ENCODE measurements around the gene CNOT8. TPM values are rescaled to one million over a fixed set of nuclear protein-coding genes. Genes with fewer than 3 reads are reported as not detected.
"Not testable (repeated sequence)": the region's sequence is repeated elsewhere in the genome, so short reads cannot be mapped to it uniquely, and the experiment has no call there.

The CNOT8 gene
- total RNA-seq, 1 donor from 2014 or later = 60.3 TPM

- DNase-seq (ENCODE audit: low read depth) = no peak
These were observed 24.4 kb upstream of the CNOT8 start for GRCh38 chr5:154834053-154834452.

- DNase-seq (ENCODE audit: low read depth) = not testable (repeated sequence)
These were observed 22.8 kb upstream of the CNOT8 start for GRCh38 chr5:154835701-154836052.

- no peak for DNase-seq (ENCODE audit: low read depth)
These were observed 22.2 kb upstream of the CNOT8 start for GRCh38 chr5:154836225-154836624.

GRCh38 chr5:154837009-154837901 is 21.2 kb upstream of the CNOT8 start:
- no peak for DNase-seq (ENCODE audit: low read depth)

- DNase-seq (ENCODE audit: low read depth) = no peak
These were observed 17.8 kb upstream of the CNOT8 start for GRCh38 chr5:154840435-154841272.

- DNase-seq (ENCODE audit: low read depth) = no peak
These were observed 17.2 kb upstream of the CNOT8 start for GRCh38 chr5:154841273-154841661.

- DNase-seq (ENCODE audit: low read depth) = no peak
These were observed 15.5 kb upstream of the CNOT8 start for GRCh38 chr5:154842689-154843530.

GRCh38 chr5:154844809-154845208 is 13.6 kb upstream of the CNOT8 start:
- DNase-seq (ENCODE audit: low read depth) = no peak

GRCh38 chr5:154849264-154849785 is 9.1 kb upstream of the CNOT8 start:
- DNase-seq (ENCODE audit: low read depth) = no peak

GRCh38 chr5:154849791-154850201 is 8.6 kb upstream of the CNOT8 start:
- no peak for DNase-seq (ENCODE audit: low read depth)

- DNase-seq (ENCODE audit: low read depth) = peak; percentile 84
These were observed 8.0 kb upstream of the CNOT8 start, which contains the start of gene FAXDC2 for GRCh38 chr5:154850255-154851062. TSS of gene FAXDC2 (minus strand) at chr5:154850603. CDS start at chr5:154838178, 12,425 bp downstream.

- DNase-seq (ENCODE audit: low read depth) = no peak
These were observed 7.1 kb upstream of the CNOT8 start for GRCh38 chr5:154851351-154851750.

- peak; percentile 98 for DNase-seq (ENCODE audit: low read depth)
These were observed 714 bp upstream of the CNOT8 start for GRCh38 chr5:154857530-154858296.

GRCh38 chr5:154858972-154859871 is 795 bp downstream of the CNOT8 start:
- no peak for DNase-seq (ENCODE audit: low read depth)

GRCh38 chr5:154860123-154860522 is 1.7 kb downstream of the CNOT8 start:
- no peak for DNase-seq (ENCODE audit: low read depth)

- DNase-seq (ENCODE audit: low read depth) = no peak
These were observed 2.3 kb downstream of the CNOT8 start for GRCh38 chr5:154860765-154861164.

- no peak for DNase-seq (ENCODE audit: low read depth)
These were observed 3.5 kb downstream of the CNOT8 start for GRCh38 chr5:154861946-154862345.

GRCh38 chr5:154862766-154863165 is 4.3 kb downstream of the CNOT8 start:
- no peak for DNase-seq (ENCODE audit: low read depth)
